Activated CD4-positive, alpha-beta T cell treated with anti-CD3 and anti-CD28 coated beads, Interleukin-2, amount 50 U/mL, for 16 hours (primary cell): ENCODE results near the gene NFKB1.
"Not testable (repeated sequence)": the region's sequence is repeated elsewhere in the genome, so short reads cannot be mapped to it uniquely, and the experiment has no call there.

Source experiments
- DNase-seq: peaks from one replicate; pipeline ENCODE4 v3.0.0-alpha.2; 2020

NFKB1 gene

GRCh38 chr4:102500696-102501446, at the start of gene NFKB1:
NFKB1 (plus strand) TSS chr4:102501359; CDS start chr4:102525519, 24,160 bp downstream.
- peak; percentile 88 for DNase-seq

- no peak for DNase-seq
Measured at GRCh38 chr4:102452854-102453253, 48.3 kb upstream of the NFKB1 start.

- DNase-seq = no peak
Measured at GRCh38 chr4:102453827-102454226, 47.3 kb upstream of the NFKB1 start.

- DNase-seq = no peak
Measured at GRCh38 chr4:102454268-102454667, 46.9 kb upstream of the NFKB1 start.

- DNase-seq = no peak
Measured at GRCh38 chr4:102454981-102455685, 46.0 kb upstream of the NFKB1 start.

GRCh38 chr4:102455750-102456149, 45.4 kb upstream of the NFKB1 start:
- no peak for DNase-seq

- DNase-seq = no peak
Measured at GRCh38 chr4:102466298-102466697, 34.9 kb upstream of the NFKB1 start.

GRCh38 chr4:102469806-102470205, 31.4 kb upstream of the NFKB1 start:
- DNase-seq = no peak

GRCh38 chr4:102472441-102473013, 28.6 kb upstream of the NFKB1 start:
- DNase-seq = no peak

GRCh38 chr4:102473476-102473875, 27.7 kb upstream of the NFKB1 start:
- no peak for DNase-seq

- no peak for DNase-seq
Measured at GRCh38 chr4:102474736-102475504, 26.2 kb upstream of the NFKB1 start.

- DNase-seq = no peak
Measured at GRCh38 chr4:102477657-102478056, 23.5 kb upstream of the NFKB1 start.

GRCh38 chr4:102478186-102478585, 23.0 kb upstream of the NFKB1 start:
- no peak for DNase-seq

- DNase-seq = not testable (repeated sequence)
Measured at GRCh38 chr4:102479832-102480231, 21.3 kb upstream of the NFKB1 start.

- DNase-seq = no peak
Measured at GRCh38 chr4:102483120-102483519, 18.0 kb upstream of the NFKB1 start.

- DNase-seq = not testable (repeated sequence)
Measured at GRCh38 chr4:102483990-102484692, 17.0 kb upstream of the NFKB1 start.

GRCh38 chr4:102492531-102493241, 8.5 kb upstream of the NFKB1 start:
- DNase-seq = no peak

- no peak for DNase-seq
Measured at GRCh38 chr4:102493257-102493656, 7.9 kb upstream of the NFKB1 start.

GRCh38 chr4:102493794-102494193, 7.4 kb upstream of the NFKB1 start:
- DNase-seq = no peak

- DNase-seq = no peak
Measured at GRCh38 chr4:102494603-102495002, 6.6 kb upstream of the NFKB1 start.

GRCh38 chr4:102497986-102498385, 3.2 kb upstream of the NFKB1 start:
- DNase-seq = no peak

- no peak for DNase-seq
Measured at GRCh38 chr4:102500352-102500695, 835 bp upstream of the NFKB1 start.
